PC-3 (cell line): ENCODE data around the gene SLC7A4. TPM values are rescaled to one million over a fixed set of nuclear protein-coding genes. Genes with fewer than 3 reads are reported as not detected.
"Not testable (repeated sequence)": the region's sequence is repeated elsewhere in the genome, so short reads cannot be mapped to it uniquely, and the experiment has no call there.

Experiments used
- ATAC-seq: fragments of 200-7000 bp; cut with Tn5 transposase; 2 replicates; pipeline ENCODE4 v1.9.1; 2020; ENCODE audit warnings: mild to moderate bottlenecking, moderate library complexity
- BruUV-seq: library from RNA; stranded (reverse); fragments of 400-500 nt; replicated peaks from 2 replicates; lab custom pipeline; 2021; lab: Mats Ljungman, UMichigan
- CTCF ChIA-PET: fragments of 300-600 bp; sonication (Branson Sonifier 250); formaldehyde crosslinking; loops from one replicate; lab custom pipeline; 2022; ENCODE audit warnings: antibody characterized with exemption; lab: Charles Lee
- POLR2A ChIA-PET: fragments of 300-600 bp; sonication (Branson Sonifier 250); formaldehyde crosslinking; loops from one replicate; lab custom pipeline; 2022; ENCODE audit warnings: antibody characterized with exemption; ENCODE audit not compliant: unreplicated experiment; lab: Charles Lee
- DNase-seq: peaks from one replicate; pipeline ENCODE4 v3.0.0-alpha.2; 2015
- H2AFZ ChIP-seq: fragments of 300-600 bp; sonication (generic); 2 replicates; pipeline ENCODE4 v1.6.0; 2016; ENCODE audit warnings: antibody characterized with exemption, low read length
- H3F3A ChIP-seq: fragments of 300-600 bp; sonication (generic); one replicate; pipeline ENCODE4 v1.6.0; 2017; ENCODE audit warnings: antibody characterized with exemption, low read length, control low read depth, mild to moderate bottlenecking; ENCODE audit not compliant: unreplicated experiment
- H3K27ac ChIP-seq: fragments of 300-600 bp; sonication (generic); 2 replicates; pipeline ENCODE4 v1.5.1; 2016; ENCODE audit warnings: mild to moderate bottlenecking, low read length
- H3K27me3 ChIP-seq: fragments of 300-600 bp; sonication (generic); 2 replicates; pipeline ENCODE4 v1.6.1; 2016; ENCODE audit warnings: low read length, mixed read lengths
- H3K36me3 ChIP-seq: fragments of 300-600 bp; sonication (generic); 2 replicates; pipeline ENCODE4 v1.6.1; 2016; ENCODE audit warnings: low read depth, mixed run types, low read length, mixed read lengths
- H3K4me1 ChIP-seq: fragments of 300-600 bp; sonication (generic); 2 replicates; pipeline ENCODE4 v1.5.1; 2016; ENCODE audit warnings: low read length; ENCODE audit not compliant: insufficient read depth
- H3K4me2 ChIP-seq: fragments of 300-600 bp; sonication (generic); 2 replicates; pipeline ENCODE4 v1.6.0; 2016; ENCODE audit warnings: low read length
- H3K4me3 ChIP-seq: fragments of 300-600 bp; sonication (generic); 2 replicates; pipeline ENCODE4 v1.5.1; 2016; ENCODE audit warnings: mild to moderate bottlenecking, low read length, mixed read lengths
- H3K79me2 ChIP-seq: fragments of 300-600 bp; sonication (generic); 2 replicates; pipeline ENCODE4 v1.6.1; 2017; ENCODE audit warnings: low read length, mixed read lengths
- H3K9ac ChIP-seq: fragments of 300-600 bp; sonication (generic); 2 replicates; pipeline ENCODE4 v1.6.0; 2016; ENCODE audit warnings: mild to moderate bottlenecking, low read length
- H3K9me2 ChIP-seq: fragments of 300-600 bp; sonication (generic); replicated peaks from 2 replicates; pipeline ENCODE4 v1.6.1; 2016; ENCODE audit warnings: mixed run types, low read length, mixed read lengths
- H3K9me3 ChIP-seq: fragments of 300-600 bp; sonication (generic); 2 replicates; pipeline ENCODE4 v1.6.1; 2016; ENCODE audit warnings: low read length, mixed read lengths
- H4K20me1 ChIP-seq: fragments of 300-600 bp; sonication (generic); 2 replicates; pipeline ENCODE4 v1.6.1; 2016; ENCODE audit warnings: low read length, mixed read lengths
- EZH2 ChIP-seq: fragments of 300-600 bp; sonication (generic); IDR thresholded peaks from one replicate; pipeline ENCODE4 v1.6.1; 2017; ENCODE audit warnings: antibody characterized with exemption, mild to moderate bottlenecking, low read length; ENCODE audit not compliant: unreplicated experiment
- EZH2phosphoT487 ChIP-seq: fragments of 300-600 bp; sonication (generic); IDR thresholded peaks from 2 replicates; pipeline ENCODE4 v1.6.1; 2018; ENCODE audit warnings: mild to moderate bottlenecking, antibody characterized with exemption, low read length, borderline replicate concordance
- intact Hi-C: fragments of 100-400 bp; cut with micrococcal nuclease; formaldehyde crosslinking; loops from 2 replicates; pipeline ENCODE4 v1.9.0; 2023
- total RNA-seq: library from RNA; depleted of rRNA; stranded (reverse); fragments of >200 nt; gene quantifications from 2 replicates; pipeline ENCODE4 v1.2.3, GENCODE V29; 2014
- TF ChIP-seq, protein P1 (sequence below): fragments of 300-600 bp; sonication (generic); conservative IDR thresholded peaks from 2 replicates; pipeline ENCODE4 v1.5.1; 2017; ENCODE audit warnings: antibody characterized with exemption, low read depth, mild to moderate bottlenecking, low read length

The SLC7A4 gene
- total RNA-seq, 1 experiment from 2014 or later = not detected

GRCh38 chr22:21067075-21067900, 34.9 kb upstream of the SLC7A4 start:
- Histone ChIP-seq H3K4me1 (no peaks in the 10 kb centered on the region), H3K9ac (no peak overlapping the region), H3K4me2 (no peak overlapping the region), H4K20me1 (no peaks in the 10 kb centered on the region), H3K36me3 (no peaks in the 10 kb centered on the region), H3F3A (no peaks in the 10 kb centered on the region), H2AFZ (no peak overlapping the region), H3K27me3 (no peaks in the 10 kb centered on the region), H3K4me3 (no peak overlapping the region), H3K9me3 (no peaks in the 10 kb centered on the region), H3K27ac (no peak overlapping the region), H3K9me2 (no peaks in the 10 kb centered on the region), H3K79me2 (no peaks in the 10 kb centered on the region)
- ATAC-seq (no peak), DNase-seq (no peak)
- ChIA-PET POLR2A (no interaction called here), CTCF (no interaction called here)
- intact Hi-C loops = no loop called here
- no peak for TF ChIP-seq EZH2
- TF ChIP-seq, protein P1, sequence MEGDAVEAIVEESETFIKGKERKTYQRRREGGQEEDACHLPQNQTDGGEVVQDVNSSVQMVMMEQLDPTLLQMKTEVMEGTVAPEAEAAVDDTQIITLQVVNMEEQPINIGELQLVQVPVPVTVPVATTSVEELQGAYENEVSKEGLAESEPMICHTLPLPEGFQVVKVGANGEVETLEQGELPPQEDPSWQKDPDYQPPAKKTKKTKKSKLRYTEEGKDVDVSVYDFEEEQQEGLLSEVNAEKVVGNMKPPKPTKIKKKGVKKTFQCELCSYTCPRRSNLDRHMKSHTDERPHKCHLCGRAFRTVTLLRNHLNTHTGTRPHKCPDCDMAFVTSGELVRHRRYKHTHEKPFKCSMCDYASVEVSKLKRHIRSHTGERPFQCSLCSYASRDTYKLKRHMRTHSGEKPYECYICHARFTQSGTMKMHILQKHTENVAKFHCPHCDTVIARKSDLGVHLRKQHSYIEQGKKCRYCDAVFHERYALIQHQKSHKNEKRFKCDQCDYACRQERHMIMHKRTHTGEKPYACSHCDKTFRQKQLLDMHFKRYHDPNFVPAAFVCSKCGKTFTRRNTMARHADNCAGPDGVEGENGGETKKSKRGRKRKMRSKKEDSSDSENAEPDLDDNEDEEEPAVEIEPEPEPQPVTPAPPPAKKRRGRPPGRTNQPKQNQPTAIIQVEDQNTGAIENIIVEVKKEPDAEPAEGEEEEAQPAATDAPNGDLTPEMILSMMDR = no peak
- no peak for TF ChIP-seq EZH2phosphoT487
- BruUV-seq = no TSS peak

DNA sequence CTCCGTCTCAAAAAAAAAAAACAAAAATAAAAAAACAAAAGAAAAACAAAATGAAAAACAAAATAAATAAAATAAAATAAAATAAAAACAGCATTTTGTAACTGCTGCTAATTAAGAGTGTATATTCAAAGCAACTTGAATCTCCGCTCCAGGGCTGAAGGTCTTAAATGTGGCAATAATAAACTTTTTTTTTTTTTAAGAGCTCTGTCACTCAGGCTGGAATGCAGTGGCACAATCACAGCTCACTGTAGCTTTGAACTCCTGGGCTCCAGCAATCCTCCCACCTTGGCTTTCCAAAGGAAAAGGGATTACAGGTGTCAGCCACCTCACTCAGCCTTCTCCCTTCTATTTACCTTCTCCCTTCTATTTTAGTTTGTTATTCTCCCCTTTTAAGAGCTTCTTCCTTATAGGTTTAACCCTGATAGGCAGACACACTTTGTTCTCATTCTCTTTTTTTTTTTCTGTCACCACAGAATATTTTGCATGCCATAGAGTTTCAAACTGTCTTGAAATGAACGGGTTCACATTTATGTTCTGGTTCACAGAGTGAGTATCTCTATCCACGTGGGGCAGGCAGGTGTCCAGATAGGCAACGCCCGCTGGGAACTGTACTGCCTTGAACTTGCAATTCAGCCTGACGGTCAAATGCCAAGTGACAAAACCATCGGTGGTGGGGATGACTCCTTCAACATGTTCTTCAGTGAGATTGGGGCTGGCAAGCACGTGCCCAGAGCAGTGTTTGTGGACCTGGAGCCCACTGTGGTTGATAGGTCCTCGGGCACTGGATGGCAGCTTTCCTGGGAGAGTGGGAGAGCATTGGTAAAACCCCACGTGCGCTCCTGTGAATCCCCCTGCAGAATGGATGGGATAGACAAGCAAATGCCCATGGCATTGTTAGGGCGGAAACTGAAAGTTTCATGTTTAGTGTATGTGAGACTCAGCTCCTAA, 32.8 kb upstream of the SLC7A4 start:
- no peaks in the 10 kb centered on the region for H3K9me2 ChIP-seq
- no peaks in the 10 kb centered on the region for H4K20me1 ChIP-seq
- DNase-seq = no peak
- CTCF ChIA-PET = no interaction called here
- no TSS peak for BruUV-seq
- ATAC-seq = no peak
- POLR2A ChIA-PET = interaction anchor here (0.6 kb wide), 1 partner anchor 134 kb away, joined by 4 read pairs; no protein-coding TSS in a partner anchor
- H3K27me3 ChIP-seq = no peaks in the 10 kb centered on the region
- no peak overlapping the region for H3K4me3 ChIP-seq
- no peak overlapping the region for H2AFZ ChIP-seq
- H3K27ac ChIP-seq = no peak overlapping the region
- H3K36me3 ChIP-seq = no peaks in the 10 kb centered on the region
- intact Hi-C loops = no loop called here
- no peaks in the 10 kb centered on the region for H3F3A ChIP-seq
- H3K9ac ChIP-seq = no peak overlapping the region
- H3K4me1 ChIP-seq = no peaks in the 10 kb centered on the region
- H3K79me2 ChIP-seq = no peaks in the 10 kb centered on the region
- no peaks in the 10 kb centered on the region for H3K9me3 ChIP-seq
- TF ChIP-seq EZH2 (no peak), EZH2phosphoT487 (no peak)
- TF ChIP-seq, protein P1 = no peak
- no peak overlapping the region for H3K4me2 ChIP-seq

DNA sequence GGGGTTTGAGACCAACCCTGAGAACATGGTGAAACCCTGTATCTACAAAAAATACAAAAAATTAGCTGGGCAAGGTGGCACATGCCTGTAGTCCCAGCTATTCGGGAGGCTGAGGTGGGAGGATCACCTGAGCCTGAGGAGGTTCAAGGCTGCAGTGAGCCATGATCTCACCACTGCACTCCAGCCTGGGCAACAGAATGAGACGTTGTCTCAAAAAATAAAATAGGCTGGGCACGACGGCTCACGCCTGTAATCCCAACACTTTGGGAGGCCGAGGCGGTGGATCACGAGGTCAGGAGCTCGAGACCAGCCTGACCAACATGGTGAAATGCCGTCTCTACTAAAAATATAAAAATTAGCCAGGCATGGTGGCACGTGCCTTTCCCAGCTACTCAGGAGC, 32.1 kb upstream of the SLC7A4 start:
- POLR2A ChIA-PET, H3K9ac ChIP-seq, H3K27me3 ChIP-seq, H3K79me2 ChIP-seq, H3K4me3 ChIP-seq, BruUV-seq, DNase-seq, H3K27ac ChIP-seq, H3K9me2 ChIP-seq, H3K9me3 ChIP-seq, intact Hi-C loops, H3K4me1 ChIP-seq, CTCF ChIA-PET, H3K36me3 ChIP-seq, H3K4me2 ChIP-seq, H3F3A ChIP-seq, ATAC-seq, H2AFZ ChIP-seq, H4K20me1 ChIP-seq: not testable (repeated sequence)

DNA sequence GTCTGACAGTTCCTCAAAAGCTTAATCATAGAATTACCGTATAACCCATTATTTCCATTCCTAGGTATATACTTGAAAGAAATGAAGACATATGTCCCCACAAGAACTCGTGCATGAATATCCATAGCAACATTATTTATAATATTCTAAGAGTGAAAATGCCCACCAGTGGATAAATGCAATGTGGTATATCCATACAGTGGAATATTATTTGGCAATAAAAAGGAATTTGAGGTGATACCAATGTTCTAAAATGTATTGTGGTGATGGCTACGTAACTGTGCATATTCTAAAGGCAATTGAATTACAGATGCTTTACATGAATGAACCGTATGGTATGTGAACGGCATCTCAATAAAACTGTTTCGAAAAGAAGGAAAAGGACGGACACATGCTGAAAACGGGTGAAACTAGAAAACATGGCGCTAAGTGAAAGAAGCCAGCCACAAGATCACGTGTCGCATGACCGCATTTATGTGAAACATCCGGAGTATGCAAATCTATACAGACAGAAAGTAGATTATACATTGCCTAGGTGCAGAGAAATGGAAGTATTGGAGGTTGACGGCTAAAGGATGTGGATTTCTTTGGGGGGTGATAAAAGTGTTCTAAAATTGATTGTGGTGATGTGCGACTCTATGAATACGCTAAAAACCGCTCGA, 29.4 kb upstream of the SLC7A4 start:
- ATAC-seq, H3K27ac ChIP-seq, H4K20me1 ChIP-seq, POLR2A ChIA-PET, H3K9me2 ChIP-seq, H3K36me3 ChIP-seq, H2AFZ ChIP-seq, H3K27me3 ChIP-seq, H3K4me3 ChIP-seq, H3K9ac ChIP-seq, H3K4me2 ChIP-seq, H3K4me1 ChIP-seq, BruUV-seq, intact Hi-C loops, H3K9me3 ChIP-seq, H3F3A ChIP-seq, DNase-seq, H3K79me2 ChIP-seq, CTCF ChIA-PET: not testable (repeated sequence)
